HL-60 (cell line): Measurements from ENCODE around the gene APOL3.

ENCODE experiments used
- DNase-seq, 2 experiments: peaks; one replicate each; pipeline ENCODE4 v3.0.0-alpha.2; 2010 to 2020; ENCODE audit warnings: low read depth in 1 of 2, low spot score in 1 of 2
- H3K27ac ChIP-seq: fragments of 250-450 bp; sonication (Bioruptor Pico); replicated peaks from 2 replicates; pipeline ENCODE4 v1.5.1; 2020; ENCODE audit warnings: mild to moderate bottlenecking, moderate library complexity
- H3K27me3 ChIP-seq: fragments of 250-450 bp; sonication (Bioruptor Pico); 2 replicates; pipeline ENCODE4 v1.5.1; 2021; ENCODE audit warnings: mild to moderate bottlenecking, moderate library complexity; ENCODE audit not compliant: insufficient read depth, poor library complexity, severe bottlenecking
- H3K4me3 ChIP-seq: replicated peaks from 2 replicates; pipeline ENCODE4 v1.5.1; 2011; ENCODE audit warnings: mild to moderate bottlenecking, control low read depth, low read length; ENCODE audit not compliant: insufficient read depth
- CTCF ChIP-seq: IDR thresholded peaks from one replicate; pipeline ENCODE4 v1.5.1; 2011; ENCODE audit warnings: low read length, control low read depth, inconsistent platforms; ENCODE audit not compliant: insufficient read depth
- GABPA ChIP-seq: IDR thresholded peaks from 2 replicates; pipeline ENCODE4 v1.6.1; 2012; ENCODE audit warnings: low read depth
- POLR2AphosphoS5 ChIP-seq: IDR thresholded peaks from 2 replicates; pipeline ENCODE4 v1.6.1; 2012; ENCODE audit warnings: low read depth
- REST ChIP-seq: IDR thresholded peaks from 2 replicates; pipeline ENCODE4 v1.6.1; 2012; ENCODE audit warnings: low read depth; ENCODE audit not compliant: insufficient replicate concordance
- SPI1 ChIP-seq: IDR thresholded peaks from 2 replicates; pipeline ENCODE4 v1.6.1; 2012; ENCODE audit warnings: low read depth, mild to moderate bottlenecking, borderline replicate concordance

APOL3 gene

GRCh38 chr22:36134182-36134581, 26.4 kb downstream of the APOL3 start:
- Histone ChIP-seq H3K4me3 (no peak overlapping the region), H3K27me3 (peaks cover 4% of the 10 kb centered on the region), H3K27ac (no peak overlapping the region)
- DNase-seq, result no peak
- TF ChIP-seq GABPA (no peak), REST (no peak), POLR2AphosphoS5 (no peak), CTCF (no peak), SPI1 (no peak)

GRCh38 chr22:36131907-36132306, 28.6 kb downstream of the APOL3 start:
- H3K27ac ChIP-seq, result no peak overlapping the region
- H3K4me3 ChIP-seq, result no peak overlapping the region
- peaks cover 4% of the 10 kb centered on the region for H3K27me3 ChIP-seq
- TF ChIP-seq CTCF (no peak), REST (no peak), POLR2AphosphoS5 (no peak), SPI1 (no peak), GABPA (no peak)
- no peak for DNase-seq

GRCh38 chr22:36129486-36130388, 30.8 kb downstream of the APOL3 start:
- Histone ChIP-seq H3K27me3 (peaks cover 5% of the 10 kb centered on the region), H3K4me3 (no peak overlapping the region), H3K27ac (no peak overlapping the region)
- TF ChIP-seq SPI1, result no peak
- no peak for TF ChIP-seq GABPA
- TF ChIP-seq POLR2AphosphoS5, result no peak
- no peak for TF ChIP-seq REST
- DNase-seq, result no peak
